Measurements from ENCODE around the gene MED12L.

The MED12L gene

GRCh38 chr3:151076626-151077025 lies 8.8 kb upstream of the MED12L start:
- no peak for TF ChIP-seq GATA3 (IDR thresholded peaks at IDR 0.05; ENCODE audit: low read depth, low read length)
- TF ChIP-seq GATA2 (IDR thresholded peaks at IDR 0.05; ENCODE audit: low read depth, low read length) = no peak

GRCh38 chr3:151082880-151083838 lies 2.3 kb upstream of the MED12L start:
- TF ChIP-seq GATA2 (IDR thresholded peaks at IDR 0.05; ENCODE audit: low read depth, low read length) (no peak), GATA3 (IDR thresholded peaks at IDR 0.05; ENCODE audit: low read depth, low read length) (no peak)

DNA sequence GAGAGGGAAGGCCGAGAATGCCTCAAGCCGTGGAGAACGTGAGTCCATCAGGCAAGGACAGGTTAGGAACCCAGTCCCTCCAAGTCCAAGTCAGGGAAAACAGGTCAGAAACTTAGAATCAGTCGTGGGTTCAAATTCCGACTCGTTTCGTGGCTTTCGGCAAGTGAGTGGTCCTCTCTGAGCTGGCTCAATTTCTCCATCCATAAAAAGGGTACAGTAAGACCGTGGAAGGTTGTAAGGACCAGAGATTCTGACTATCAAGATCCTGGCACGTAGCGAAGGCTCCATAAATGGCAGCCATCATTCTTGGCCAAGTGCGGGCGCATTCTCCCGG lies 604 bp upstream of the MED12L start:
- no peak for TF ChIP-seq GATA2 (IDR thresholded peaks at IDR 0.05; ENCODE audit: low read depth, low read length)
- TF ChIP-seq GATA3 (IDR thresholded peaks at IDR 0.05; ENCODE audit: low read depth, low read length) = no peak

DNA sequence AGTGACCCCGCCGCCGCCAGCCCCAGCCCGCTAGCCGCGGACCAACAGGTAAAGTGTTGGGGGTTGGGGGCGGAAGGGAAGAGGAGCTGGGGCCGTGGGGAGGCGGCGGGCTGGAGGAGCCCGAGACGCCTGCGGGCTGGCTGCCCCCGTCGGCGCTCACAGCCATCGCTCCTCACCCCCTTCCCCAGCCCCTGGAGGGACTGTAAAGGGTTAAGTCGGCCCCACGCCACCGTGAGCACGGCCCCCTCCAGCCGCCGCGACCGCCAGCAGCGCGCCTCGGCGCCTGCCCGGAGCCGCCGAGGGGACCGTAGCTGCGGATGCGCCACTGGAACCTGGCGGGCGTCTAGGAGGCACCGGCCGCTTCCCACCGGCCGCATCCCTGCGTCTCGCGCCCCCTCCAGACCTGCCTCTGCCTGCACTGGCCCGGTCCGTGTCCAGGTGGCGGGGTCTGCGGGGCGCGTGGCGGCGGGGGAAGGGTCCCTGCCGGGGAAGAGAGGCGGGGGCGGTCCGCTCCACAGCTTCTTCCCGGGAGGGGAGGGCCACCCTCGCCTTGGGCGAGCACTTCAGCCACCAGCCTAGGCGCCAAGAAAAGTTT lies 522 bp downstream of the MED12L start:
- no peak for TF ChIP-seq GATA3 (IDR thresholded peaks at IDR 0.05; ENCODE audit: low read depth, low read length)
- no peak for TF ChIP-seq GATA2 (IDR thresholded peaks at IDR 0.05; ENCODE audit: low read depth, low read length)

- TF ChIP-seq GATA2 (IDR thresholded peaks at IDR 0.05; ENCODE audit: low read depth, low read length) (no peak), GATA3 (IDR thresholded peaks at IDR 0.05; ENCODE audit: low read depth, low read length) (no peak)
Measured at GRCh38 chr3:151086484-151087456, 1.3 kb downstream of the MED12L start.

DNA sequence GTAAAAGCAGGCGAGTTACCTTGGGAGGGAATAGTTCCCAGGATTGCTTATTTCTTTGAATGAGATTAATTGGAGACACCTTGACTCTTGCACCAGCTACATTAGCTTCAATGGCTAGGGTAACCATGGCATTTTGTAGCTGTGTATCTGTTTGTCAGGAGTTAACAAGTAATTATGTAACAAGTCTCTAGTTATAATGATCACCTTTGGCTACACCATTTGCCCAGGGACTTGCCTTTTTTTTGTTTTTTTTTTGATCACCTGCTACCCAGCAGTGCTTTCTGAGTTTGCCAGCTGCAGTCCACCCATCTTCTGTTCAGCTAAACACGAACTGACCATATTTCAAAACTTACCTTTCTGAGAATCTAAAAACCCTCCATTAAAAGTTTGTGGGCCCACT lies 2.2 kb downstream of the MED12L start:
- TF ChIP-seq GATA2 (IDR thresholded peaks at IDR 0.05; ENCODE audit: low read depth, low read length) = no peak
- TF ChIP-seq GATA3 (IDR thresholded peaks at IDR 0.05; ENCODE audit: low read depth, low read length) = no peak

- TF ChIP-seq GATA3 (IDR thresholded peaks at IDR 0.05; ENCODE audit: low read depth, low read length) = no peak
- no peak for TF ChIP-seq GATA2 (IDR thresholded peaks at IDR 0.05; ENCODE audit: low read depth, low read length)
Measured at GRCh38 chr3:151091685-151092345, 6.4 kb downstream of the MED12L start.

DNA sequence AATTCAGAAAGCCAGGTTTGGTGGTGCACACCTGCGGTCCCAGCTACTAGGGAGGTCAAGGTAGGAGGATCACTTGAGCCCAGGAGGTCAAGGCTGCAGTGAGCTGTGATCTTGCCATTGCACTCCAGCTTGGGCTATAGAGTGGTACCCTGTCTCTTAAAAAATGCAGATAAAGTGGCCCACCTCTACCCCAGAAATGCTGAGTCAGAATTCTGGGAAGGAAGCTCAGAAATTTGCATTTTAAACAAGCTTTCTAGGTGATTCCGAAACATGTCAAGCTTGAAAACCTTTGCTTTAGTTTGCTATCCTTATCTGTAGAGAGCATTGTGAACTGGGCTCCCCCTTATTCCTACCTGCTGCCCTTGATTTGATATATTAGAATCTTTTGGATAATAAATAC lies 7.7 kb downstream of the MED12L start:
- TF ChIP-seq GATA2 (IDR thresholded peaks at IDR 0.05; ENCODE audit: low read depth, low read length) = no peak
- TF ChIP-seq GATA3 (IDR thresholded peaks at IDR 0.05; ENCODE audit: low read depth, low read length) = no peak

- TF ChIP-seq GATA2 (IDR thresholded peaks at IDR 0.05; ENCODE audit: low read depth, low read length) (no peak), GATA3 (IDR thresholded peaks at IDR 0.05; ENCODE audit: low read depth, low read length) (no peak)
Measured at GRCh38 chr3:151093905-151094304, 8.4 kb downstream of the MED12L start.

GRCh38 chr3:151096716-151097115 lies 11.3 kb downstream of the MED12L start:
- no peak for TF ChIP-seq GATA3 (IDR thresholded peaks at IDR 0.05; ENCODE audit: low read depth, low read length)
- no peak for TF ChIP-seq GATA2 (IDR thresholded peaks at IDR 0.05; ENCODE audit: low read depth, low read length)

DNA sequence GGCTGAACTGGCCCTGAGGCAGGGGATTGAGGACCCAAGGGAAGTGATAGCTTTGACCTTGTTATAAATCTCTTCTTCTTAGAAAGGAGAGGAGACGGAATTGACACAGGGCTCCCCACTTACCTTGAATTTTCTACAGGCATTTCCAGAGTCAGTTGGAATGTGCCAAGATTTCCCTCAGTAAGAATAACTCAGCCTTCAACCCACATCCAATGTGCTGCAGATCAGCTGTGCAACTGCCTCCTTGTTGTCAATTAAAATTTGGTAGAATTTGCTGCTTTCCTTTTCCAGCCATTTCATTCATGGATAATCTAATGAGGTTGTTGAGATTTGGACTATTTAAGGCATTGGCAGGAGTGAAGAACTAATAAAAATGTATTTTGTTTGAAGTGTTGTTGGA lies 14.6 kb downstream of the MED12L start:
- no peak for TF ChIP-seq GATA3 (IDR thresholded peaks at IDR 0.05; ENCODE audit: low read depth, low read length)
- no peak for TF ChIP-seq GATA2 (IDR thresholded peaks at IDR 0.05; ENCODE audit: low read depth, low read length)

DNA sequence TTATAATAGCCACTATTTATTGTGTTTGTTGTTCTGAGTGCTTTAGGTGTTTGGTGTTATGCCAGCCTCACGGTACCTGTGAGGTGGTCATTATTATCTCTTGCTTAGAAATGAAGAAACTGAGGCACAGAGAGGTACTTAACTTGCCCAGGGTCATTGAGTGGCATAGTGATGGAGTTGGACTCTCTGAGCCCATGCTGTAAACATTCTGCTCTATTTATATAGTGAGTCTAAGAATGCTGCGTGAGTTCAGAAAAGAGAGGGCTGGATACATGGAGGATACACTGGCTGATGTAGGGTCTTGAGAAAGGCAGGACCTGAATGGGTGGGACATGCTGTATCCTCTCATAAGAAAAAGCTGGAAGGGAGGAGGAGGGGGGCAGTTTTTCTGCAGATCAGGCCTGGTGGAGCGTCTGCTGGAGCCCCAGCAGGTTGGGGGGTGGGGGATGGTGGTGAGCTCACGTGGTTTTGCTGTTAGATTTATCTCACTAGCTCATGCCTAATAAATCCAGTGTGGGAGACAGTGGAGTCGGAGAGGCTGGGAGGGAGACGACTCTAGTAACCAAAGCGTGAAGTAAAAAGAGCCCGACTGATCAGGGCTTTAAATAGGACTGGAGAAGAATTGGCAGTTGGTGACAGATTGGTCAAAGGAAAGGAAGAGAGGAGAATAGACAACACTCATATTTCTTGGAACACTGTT lies 16.0 kb downstream of the MED12L start:
- TF ChIP-seq GATA2 (IDR thresholded peaks at IDR 0.05; ENCODE audit: low read depth, low read length) (no peak), GATA3 (IDR thresholded peaks at IDR 0.05; ENCODE audit: low read depth, low read length) (no peak)

DNA sequence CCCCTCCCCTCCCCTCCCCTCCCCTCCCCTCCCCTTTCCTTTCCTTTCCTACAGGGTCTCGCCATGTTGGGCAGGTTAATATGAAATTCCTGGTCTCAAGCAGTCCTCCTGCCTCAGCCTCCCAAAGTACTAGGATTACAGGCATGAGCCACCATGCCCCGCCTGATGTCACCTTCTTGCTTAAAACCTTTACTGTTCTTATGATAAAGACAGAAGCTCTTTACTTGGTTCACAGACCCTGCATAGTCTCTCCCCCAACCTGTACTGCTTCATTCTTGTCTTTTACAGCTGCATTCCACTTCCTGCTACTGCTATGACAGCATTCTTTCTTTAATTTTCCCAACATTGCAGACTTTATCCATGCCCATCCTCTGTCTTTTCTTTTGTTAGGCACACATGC lies 20.8 kb downstream of the MED12L start:
- no peak for TF ChIP-seq GATA2 (IDR thresholded peaks at IDR 0.05; ENCODE audit: low read depth, low read length)
- TF ChIP-seq GATA3 (IDR thresholded peaks at IDR 0.05; ENCODE audit: low read depth, low read length) = no peak
